ENCODE data around the gene BTBD6. TPM values are rescaled to one million over a fixed set of nuclear protein-coding genes. Genes with fewer than 3 reads are reported as not detected.

The BTBD6 gene
- total RNA-seq, 1 experiment from 2014 or later = 30.1 TPM

GRCh38 chr14:105209091-105209490 lies 39.2 kb upstream of the BTBD6 start:
- TF ChIP-seq CTCF (IDR thresholded peaks at IDR 0.05; ENCODE audit: unreplicated experiment) = no peak

GRCh38 chr14:105209646-105210045 lies 38.7 kb upstream of the BTBD6 start:
- intact Hi-C loops (cut with micrococcal nuclease; ENCODE audit: unreplicated experiment) = no loop called here
- Mint-ChIP-seq H3K27me3 (ENCODE audit: unreplicated experiment) (no peaks in the 10 kb centered on the region), H3K9me3 (ENCODE audit: low read depth, unreplicated experiment) (no peaks in the 10 kb centered on the region), H3K4me3 (ENCODE audit: low read depth, unreplicated experiment) (no peak overlapping the region), H3K4me1 (ENCODE audit: low read depth, unreplicated experiment) (no peaks in the 10 kb centered on the region), H3K27ac (ENCODE audit: unreplicated experiment) (no peak overlapping the region), H3K36me3 (ENCODE audit: insufficient read depth, unreplicated experiment) (peaks cover 6% of the 10 kb centered on the region)
- no TSS peak for BruUV-seq (replicated peaks)
- CTCF ChIA-PET = no interaction called here
- DNase-seq = no peak
- no peak for TF ChIP-seq CTCF (IDR thresholded peaks at IDR 0.05; ENCODE audit: unreplicated experiment)

More at GRCh38 chr14:105209091-105209490, 39.2 kb upstream of the BTBD6 start:
- H3K27ac Mint-ChIP-seq (ENCODE audit: unreplicated experiment) = peak overlapping the region; percentile 42
- peaks cover 9% of the 10 kb centered on the region for H3K36me3 Mint-ChIP-seq (ENCODE audit: insufficient read depth, unreplicated experiment)
- no peaks in the 10 kb centered on the region for H3K9me3 Mint-ChIP-seq (ENCODE audit: low read depth, unreplicated experiment)
- no TSS peak for BruUV-seq (replicated peaks)
- H3K27me3 Mint-ChIP-seq (ENCODE audit: unreplicated experiment) = no peaks in the 10 kb centered on the region
- DNase-seq = no peak
- intact Hi-C loops (cut with micrococcal nuclease; ENCODE audit: unreplicated experiment) = no loop called here
- H3K4me1 Mint-ChIP-seq (ENCODE audit: low read depth, unreplicated experiment) = peaks cover 5% of the 10 kb centered on the region
- no peak overlapping the region for H3K4me3 Mint-ChIP-seq (ENCODE audit: low read depth, unreplicated experiment)
- CTCF ChIA-PET = no interaction called here

GRCh38 chr14:105210266-105211025 lies 37.9 kb upstream of the BTBD6 start:
- no peak for TF ChIP-seq CTCF (IDR thresholded peaks at IDR 0.05; ENCODE audit: unreplicated experiment)
- peaks cover 4% of the 10 kb centered on the region for H3K36me3 Mint-ChIP-seq (ENCODE audit: insufficient read depth, unreplicated experiment)
- CTCF ChIA-PET = no interaction called here
- DNase-seq = no peak
- no peak overlapping the region for H3K4me3 Mint-ChIP-seq (ENCODE audit: low read depth, unreplicated experiment)
- H3K9me3 Mint-ChIP-seq (ENCODE audit: low read depth, unreplicated experiment) = no peaks in the 10 kb centered on the region
- BruUV-seq (replicated peaks) = no TSS peak
- intact Hi-C loops (cut with micrococcal nuclease; ENCODE audit: unreplicated experiment) = no loop called here
- no peaks in the 10 kb centered on the region for H3K4me1 Mint-ChIP-seq (ENCODE audit: low read depth, unreplicated experiment)
- H3K27me3 Mint-ChIP-seq (ENCODE audit: unreplicated experiment) = no peaks in the 10 kb centered on the region
- no peak overlapping the region for H3K27ac Mint-ChIP-seq (ENCODE audit: unreplicated experiment)

GRCh38 chr14:105211086-105211757 lies 37.1 kb upstream of the BTBD6 start:
- Mint-ChIP-seq H3K27me3 (ENCODE audit: unreplicated experiment) (no peaks in the 10 kb centered on the region), H3K27ac (ENCODE audit: unreplicated experiment) (no peak overlapping the region), H3K4me3 (ENCODE audit: low read depth, unreplicated experiment) (no peak overlapping the region), H3K4me1 (ENCODE audit: low read depth, unreplicated experiment) (no peaks in the 10 kb centered on the region), H3K36me3 (ENCODE audit: insufficient read depth, unreplicated experiment) (peaks cover 4% of the 10 kb centered on the region), H3K9me3 (ENCODE audit: low read depth, unreplicated experiment) (no peaks in the 10 kb centered on the region)
- intact Hi-C loops (cut with micrococcal nuclease; ENCODE audit: unreplicated experiment) = no loop called here
- BruUV-seq (replicated peaks) = no TSS peak
- TF ChIP-seq CTCF (IDR thresholded peaks at IDR 0.05; ENCODE audit: unreplicated experiment) = no peak
- no peak for DNase-seq
- CTCF ChIA-PET = no interaction called here
